Tibial nerve (tissue), 4 donors: Measurements from ENCODE around the gene MRTFA. TPM values are rescaled to one million over a fixed set of nuclear protein-coding genes. Genes with fewer than 3 reads are reported as not detected.

Experiments
- DNase-seq, 2 donors: peaks; one replicate each; pipeline ENCODE4 v3.0.0-alpha.2; 2019; ENCODE audit warnings: low spot score in 2 of 2
- H3K27ac ChIP-seq, 4 donors: fragments of 200-600 bp; sonication (generic) in 3 of 4; one replicate each; pipeline ENCODE4 v1.5.1; 2017 to 2019; ENCODE audit warnings: mild to moderate bottlenecking in 1 of 4
- H3K27me3 ChIP-seq, 2 donors: fragments of 200-600 bp; sonication (generic) in 1 of 2; one replicate each; pipeline versions ENCODE4 v1.5.1 to v1.6.0; 2017 to 2019
- H3K36me3 ChIP-seq, 3 donors: fragments of 200-600 bp; sonication (generic); one replicate each; pipeline ENCODE4 v1.5.1; 2018 to 2019
- H3K4me1 ChIP-seq, 4 donors: fragments of 200-600 bp; sonication (generic) in 3 of 4; one replicate each; pipeline ENCODE4 v1.5.1; 2017 to 2019
- H3K4me3 ChIP-seq, 4 donors: fragments of 200-600 bp; sonication (generic) in 3 of 4; one replicate each; pipeline ENCODE4 v1.5.1; 2017 to 2019; ENCODE audit warnings: mild to moderate bottlenecking in 1 of 4, moderate library complexity in 1 of 4
- H3K9me3 ChIP-seq, 4 donors: fragments of 200-600 bp; sonication (generic) in 3 of 4; one replicate each; pipeline ENCODE4 v1.5.1; 2017 to 2019
- EP300 ChIP-seq, 2 donors: sonication (generic); formaldehyde crosslinking; IDR thresholded peaks; one replicate each; pipeline ENCODE4 v1.6.1; 2017; ENCODE audit warnings: antibody characterized with exemption in 2 of 2, mild to moderate bottlenecking in 1 of 2
- POLR2A ChIP-seq, 2 donors: fragments of 450-650 bp; IDR thresholded peaks; one replicate each; pipeline ENCODE4 v1.6.1; 2017; ENCODE audit warnings: antibody characterized with exemption in 2 of 2, mild to moderate bottlenecking in 2 of 2, moderate library complexity in 2 of 2
- WGBS, 2 donors: methylation state at CpG; one replicate each; pipeline ENCODE4 v1.1.5; 2018; 5-methylcytosine and 5-hydroxymethylcytosine counted together
- total RNA-seq, 4 donors: library from RNA; depleted of rRNA; stranded (reverse); fragments of >200 nt; gene quantifications; one replicate each; pipeline ENCODE4 v1.1.0, GENCODE V29; 2016
- TF ChIP-seq, protein P1 (sequence below), 5 experiments: fragments of 200-600 bp in 3 of 5; fragments of 450-650 bp in 2 of 5; sonication (generic) in 3 of 5; IDR thresholded peaks; one replicate each; pipeline ENCODE4 v1.5.1; 2016 to 2019; ENCODE audit warnings: antibody characterized with exemption in 5 of 5, mild to moderate bottlenecking in 3 of 5, moderate library complexity in 2 of 5

Gene MRTFA
- total RNA-seq, 4 donors from 2014 or later = 69.7 to 119 (median 104) TPM

DNA sequence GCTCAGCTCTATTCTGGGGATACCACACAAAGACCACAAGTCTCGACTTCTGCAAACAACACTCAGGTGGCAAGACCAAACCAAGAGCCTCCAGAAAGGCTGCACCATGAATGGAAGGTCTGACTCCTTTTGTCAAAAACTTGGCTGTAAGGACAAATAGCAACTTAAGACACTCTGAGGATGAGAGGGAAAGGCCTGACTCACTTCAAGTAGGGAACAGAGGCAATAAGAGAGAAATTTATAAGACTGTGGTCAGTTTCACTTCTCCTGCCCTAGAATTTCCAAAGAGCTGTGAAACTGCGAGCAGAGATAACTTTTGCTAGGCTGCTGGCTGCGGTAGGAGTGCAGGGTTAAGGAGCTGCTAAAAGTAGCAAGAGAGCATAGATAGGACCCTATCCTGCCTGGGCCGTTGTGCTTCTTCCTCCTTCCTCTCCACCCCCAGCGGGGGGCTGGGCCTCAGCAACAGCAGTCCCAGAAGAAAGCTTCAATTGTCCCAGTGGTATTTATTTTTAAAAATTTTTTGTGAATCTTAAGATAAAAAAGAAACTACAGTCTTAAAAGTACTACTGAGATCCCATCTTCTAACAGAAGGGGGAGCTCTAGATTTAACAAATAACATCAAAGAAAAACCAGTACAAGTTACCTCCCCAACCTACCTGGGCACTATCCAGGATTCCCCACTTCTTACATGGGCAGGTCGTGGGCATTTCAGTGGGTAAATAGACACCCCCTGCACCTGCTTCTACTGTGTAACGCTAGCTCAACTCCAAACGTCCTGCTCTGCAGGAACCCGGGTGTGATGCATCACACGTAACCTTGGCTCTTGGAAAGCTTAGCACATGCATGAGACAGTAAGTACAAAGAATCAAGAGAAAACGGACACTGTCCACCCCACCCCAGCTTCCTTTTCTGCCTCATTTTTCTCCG is 199.8 kb downstream of the MRTFA start:
- no peak for TF ChIP-seq POLR2A (IDR thresholded peaks at IDR 0.05)
- TF ChIP-seq, protein P1, sequence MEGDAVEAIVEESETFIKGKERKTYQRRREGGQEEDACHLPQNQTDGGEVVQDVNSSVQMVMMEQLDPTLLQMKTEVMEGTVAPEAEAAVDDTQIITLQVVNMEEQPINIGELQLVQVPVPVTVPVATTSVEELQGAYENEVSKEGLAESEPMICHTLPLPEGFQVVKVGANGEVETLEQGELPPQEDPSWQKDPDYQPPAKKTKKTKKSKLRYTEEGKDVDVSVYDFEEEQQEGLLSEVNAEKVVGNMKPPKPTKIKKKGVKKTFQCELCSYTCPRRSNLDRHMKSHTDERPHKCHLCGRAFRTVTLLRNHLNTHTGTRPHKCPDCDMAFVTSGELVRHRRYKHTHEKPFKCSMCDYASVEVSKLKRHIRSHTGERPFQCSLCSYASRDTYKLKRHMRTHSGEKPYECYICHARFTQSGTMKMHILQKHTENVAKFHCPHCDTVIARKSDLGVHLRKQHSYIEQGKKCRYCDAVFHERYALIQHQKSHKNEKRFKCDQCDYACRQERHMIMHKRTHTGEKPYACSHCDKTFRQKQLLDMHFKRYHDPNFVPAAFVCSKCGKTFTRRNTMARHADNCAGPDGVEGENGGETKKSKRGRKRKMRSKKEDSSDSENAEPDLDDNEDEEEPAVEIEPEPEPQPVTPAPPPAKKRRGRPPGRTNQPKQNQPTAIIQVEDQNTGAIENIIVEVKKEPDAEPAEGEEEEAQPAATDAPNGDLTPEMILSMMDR (IDR thresholded peaks at IDR 0.05) = peak; percentile 62 to 88 (median 68)
- H3K27me3 ChIP-seq = no peaks in the 10 kb centered on the region
- H3K27ac ChIP-seq = peak overlapping the region; percentile 72 to 93 (median 84)
- peak overlapping the region in 3 of 4 donors; percentile 18 to 32 (median 27) for H3K4me3 ChIP-seq
- DNase-seq = peak in 1 of 2 donors; percentile 22
- WGBS, 2 donors = 15 to 17% methylated on average over 12 of the region's 12 CpGs
- H3K4me1 ChIP-seq = peaks cover 0 to 59% (median 25%) of the 10 kb centered on the region in 4 donors
- peaks cover 0 to 12% (median 0%) of the 10 kb centered on the region in 3 donors for H3K36me3 ChIP-seq
- no peaks in the 10 kb centered on the region for H3K9me3 ChIP-seq

DNA sequence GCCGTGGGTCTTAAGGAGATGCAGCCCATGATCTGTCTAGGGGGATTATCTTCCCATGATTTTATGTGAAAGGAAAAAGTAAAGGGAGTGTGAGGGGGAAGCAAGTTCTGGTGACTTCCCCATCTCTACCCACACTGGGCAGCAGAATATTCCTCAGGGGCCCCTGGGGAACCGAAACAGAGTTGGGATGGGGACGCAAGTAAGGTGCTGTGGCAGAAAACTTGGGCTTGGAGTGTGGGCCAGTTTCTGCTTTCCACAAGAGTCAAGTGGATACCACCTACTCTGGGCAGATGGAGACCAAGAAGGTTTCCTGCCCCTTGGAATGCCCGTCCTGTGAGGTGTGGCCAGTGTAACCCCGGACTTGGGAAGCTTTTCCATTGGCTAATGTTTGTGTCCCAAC is 201.8 kb downstream of the MRTFA start:
- Histone ChIP-seq H3K36me3 (peaks cover 0 to 26% (median 0%) of the 10 kb centered on the region in 3 donors), H3K4me3 (no peak overlapping the region), H3K9me3 (no peaks in the 10 kb centered on the region), H3K27ac (peak overlapping the region in 2 of 4 donors; percentile 87 to 93), H3K27me3 (no peaks in the 10 kb centered on the region), H3K4me1 (peaks cover 0 to 45% (median 25%) of the 10 kb centered on the region in 4 donors)
- no peak for DNase-seq
- TF ChIP-seq, protein P1 (IDR thresholded peaks at IDR 0.05) = no peak
- TF ChIP-seq EP300 (IDR thresholded peaks at IDR 0.05) = no peak
- 83 to 86% methylated on average over 5 of the region's 5 CpGs for WGBS, 2 donors

DNA sequence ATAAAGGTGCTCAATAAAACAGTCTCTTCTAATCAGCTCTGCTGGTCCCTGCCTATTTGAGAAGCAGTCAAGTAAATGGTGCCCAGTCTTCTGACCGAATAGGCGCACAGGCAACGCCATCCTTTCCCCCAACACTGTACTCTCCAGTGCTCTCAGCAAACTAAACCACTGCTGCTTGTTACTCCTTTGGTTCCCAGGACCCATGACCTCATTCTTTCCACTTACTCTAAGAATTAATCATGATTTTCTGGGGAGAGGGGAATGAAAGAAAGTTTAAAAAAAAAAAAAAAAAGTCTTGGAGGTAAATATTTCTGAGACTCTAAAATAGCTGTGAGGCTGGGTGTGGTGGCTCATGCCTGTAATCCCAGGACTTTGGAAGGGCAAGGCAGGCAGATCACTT is 202.4 kb downstream of the MRTFA start:
- peak overlapping the region in 1 of 4 donors; percentile 87 for H3K27ac ChIP-seq
- 80% methylated on average over 3 of the region's 3 CpGs for WGBS, 2 donors
- H3K36me3 ChIP-seq = peaks cover 0 to 32% (median 4%) of the 10 kb centered on the region in 3 donors
- no peak for DNase-seq
- H3K4me3 ChIP-seq = no peak overlapping the region
- no peaks in the 10 kb centered on the region for H3K27me3 ChIP-seq
- no peaks in the 10 kb centered on the region for H3K9me3 ChIP-seq
- peaks cover 0 to 45% (median 25%) of the 10 kb centered on the region in 4 donors for H3K4me1 ChIP-seq
- TF ChIP-seq EP300 (IDR thresholded peaks at IDR 0.05) = no peak
- TF ChIP-seq, protein P1 (IDR thresholded peaks at IDR 0.05) = no peak
- TF ChIP-seq POLR2A (IDR thresholded peaks at IDR 0.05) = no peak

DNA sequence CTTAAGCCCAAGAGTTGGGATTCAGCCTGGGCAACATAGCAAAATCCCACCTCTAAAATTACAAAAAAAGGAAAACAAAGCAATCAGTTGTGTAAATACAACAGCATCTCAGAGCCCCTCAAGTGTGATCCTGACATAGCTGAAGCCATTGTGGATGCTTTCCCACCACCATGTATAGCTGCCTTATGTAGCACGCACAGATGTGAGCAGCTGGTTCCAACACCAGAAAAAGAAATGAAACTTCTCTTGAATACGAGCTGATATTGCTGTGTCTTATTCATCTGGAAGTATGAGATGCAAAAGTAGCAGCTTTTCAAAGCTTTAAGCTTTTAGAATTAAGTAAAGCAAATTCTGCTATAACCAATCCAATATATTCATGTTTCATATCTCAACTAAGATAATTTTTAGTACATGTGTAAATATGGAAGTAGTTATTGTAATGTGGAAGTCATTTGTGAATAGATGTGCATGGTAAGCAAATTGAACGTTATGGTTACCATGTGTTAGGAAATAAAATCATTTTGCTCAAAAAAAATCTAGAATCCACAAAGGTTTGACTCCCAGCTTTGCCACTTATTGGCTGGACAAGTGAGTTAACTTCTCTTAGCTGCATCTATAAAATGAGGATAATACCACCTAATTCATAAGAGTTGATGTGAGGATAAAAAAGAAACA is 203.0 kb downstream of the MRTFA start:
- H3K27me3 ChIP-seq = no peaks in the 10 kb centered on the region
- WGBS, 2 donors = 47 to 51% methylated on average over 3 of the region's 3 CpGs
- no peaks in the 10 kb centered on the region for H3K9me3 ChIP-seq
- H3K4me1 ChIP-seq = peaks cover 0 to 42% (median 25%) of the 10 kb centered on the region in 4 donors
- peaks cover 0 to 38% (median 6%) of the 10 kb centered on the region in 3 donors for H3K36me3 ChIP-seq
- TF ChIP-seq, protein P1 (IDR thresholded peaks at IDR 0.05) = no peak
- TF ChIP-seq POLR2A (IDR thresholded peaks at IDR 0.05) = no peak
- TF ChIP-seq EP300 (IDR thresholded peaks at IDR 0.05) = no peak
- H3K27ac ChIP-seq = peak overlapping the region in 1 of 4 donors; percentile 52
- no peak for DNase-seq
- H3K4me3 ChIP-seq = no peak overlapping the region
